Activated gamma-delta T cell (primary cell): Measurements from ENCODE around the gene SDK1.

ENCODE experiments used
- DNase-seq: peaks from one replicate; lab custom pipeline; 2025; lab: John Stamatoyannopoulos, UW

The SDK1 gene

DNA sequence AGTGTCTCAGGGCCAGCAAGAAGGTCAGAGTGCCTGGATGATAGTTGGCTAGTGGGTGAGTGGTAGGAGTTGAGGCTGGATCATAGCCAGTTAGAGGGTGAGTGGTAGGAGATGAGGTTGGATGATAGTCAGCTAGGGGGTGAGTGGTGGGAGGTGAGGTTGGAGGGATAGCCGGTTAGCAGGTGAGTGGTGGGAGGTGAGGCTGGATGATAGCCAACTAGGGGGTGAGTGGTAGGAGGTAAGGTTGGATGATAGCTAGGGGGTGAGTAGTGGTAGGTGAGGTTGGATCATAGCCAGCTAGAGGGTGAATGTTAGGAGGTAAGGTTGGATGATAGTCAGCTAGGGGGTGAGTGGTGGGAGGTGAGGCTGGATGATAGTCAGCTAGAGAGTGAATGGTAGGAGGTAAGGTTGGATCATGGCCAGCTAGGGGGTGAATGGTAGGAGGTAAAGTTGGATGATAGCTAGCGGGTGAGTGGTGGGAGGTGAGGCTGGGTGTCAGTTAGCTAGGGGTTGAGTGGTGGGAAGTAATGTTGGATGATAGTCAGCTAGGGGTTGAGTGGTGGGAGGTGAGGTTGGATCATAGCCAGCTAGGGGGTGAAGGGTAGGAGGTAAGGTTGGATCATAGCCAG is 226.6 kb downstream of the SDK1 start:
- DNase-seq = no peak

DNA sequence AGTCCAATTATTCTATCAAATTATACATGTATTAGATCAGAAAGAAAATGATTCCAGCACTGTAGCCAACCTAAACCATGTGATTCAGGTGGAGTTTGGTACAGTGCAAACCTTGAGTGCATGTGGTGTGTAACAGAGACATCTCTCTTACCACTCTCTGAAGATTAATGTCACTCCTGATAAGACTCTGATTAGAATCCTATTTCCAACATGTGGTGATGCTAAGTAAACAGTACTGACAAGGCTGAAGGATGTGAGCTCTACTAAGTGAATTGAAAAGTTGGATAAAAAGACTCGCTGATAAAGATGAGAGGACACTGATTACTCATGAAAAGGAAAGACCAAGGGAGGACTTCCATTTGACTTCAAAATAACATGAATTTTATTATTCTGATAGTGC is 232.0 kb downstream of the SDK1 start:
- DNase-seq = no peak

DNA sequence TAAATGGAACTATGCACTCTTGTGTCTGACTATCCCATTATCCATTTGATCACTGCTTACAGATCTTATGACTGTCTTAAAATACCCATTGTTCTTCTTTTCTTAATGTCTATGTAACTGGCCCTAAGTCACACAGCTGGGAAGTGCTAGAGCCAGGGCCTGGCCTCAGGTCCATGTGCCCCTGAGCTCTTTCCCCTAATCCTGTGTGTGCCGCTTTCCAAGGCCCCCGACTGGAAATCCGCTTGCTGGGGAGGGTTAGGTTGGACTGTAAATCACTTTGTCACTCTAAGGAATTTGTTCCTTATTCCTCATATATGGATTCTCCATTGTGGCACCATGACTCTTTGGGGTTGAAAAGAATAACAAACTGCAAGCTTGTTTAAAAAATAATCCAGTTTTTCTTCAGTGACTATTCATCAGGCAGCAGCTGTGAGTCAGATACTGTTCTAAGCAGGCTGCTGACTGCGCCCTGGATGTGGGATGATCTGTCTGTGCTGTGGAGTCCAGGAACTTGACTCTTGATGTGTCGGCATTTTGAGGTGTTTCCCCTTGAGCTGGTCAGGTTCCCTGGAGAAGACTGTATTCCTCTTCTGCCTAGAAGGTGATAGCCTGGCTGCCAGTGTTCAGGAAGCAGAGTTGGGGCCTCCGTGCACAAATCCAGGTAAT is 236.3 kb downstream of the SDK1 start:
- DNase-seq = no peak

DNA sequence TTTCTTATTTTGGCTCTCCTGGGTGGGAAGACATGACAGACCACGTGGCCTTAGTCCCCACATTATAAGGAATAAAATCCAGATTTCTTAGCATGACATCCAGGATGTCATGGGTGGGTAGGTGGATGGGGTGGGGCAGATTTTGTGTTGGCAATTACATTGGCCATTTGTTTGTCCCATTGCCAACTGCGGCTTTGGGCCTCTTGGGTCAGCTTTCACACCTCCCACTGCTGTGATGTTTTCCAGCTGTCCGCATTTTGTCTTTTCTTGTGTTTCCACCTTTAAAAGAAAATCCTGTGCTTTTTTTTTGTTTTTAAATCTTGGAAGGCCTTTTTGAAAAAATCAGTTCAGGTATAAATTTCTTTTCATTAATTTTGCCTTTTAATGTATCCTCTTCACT is 237.0 kb downstream of the SDK1 start:
- DNase-seq = no peak

DNA sequence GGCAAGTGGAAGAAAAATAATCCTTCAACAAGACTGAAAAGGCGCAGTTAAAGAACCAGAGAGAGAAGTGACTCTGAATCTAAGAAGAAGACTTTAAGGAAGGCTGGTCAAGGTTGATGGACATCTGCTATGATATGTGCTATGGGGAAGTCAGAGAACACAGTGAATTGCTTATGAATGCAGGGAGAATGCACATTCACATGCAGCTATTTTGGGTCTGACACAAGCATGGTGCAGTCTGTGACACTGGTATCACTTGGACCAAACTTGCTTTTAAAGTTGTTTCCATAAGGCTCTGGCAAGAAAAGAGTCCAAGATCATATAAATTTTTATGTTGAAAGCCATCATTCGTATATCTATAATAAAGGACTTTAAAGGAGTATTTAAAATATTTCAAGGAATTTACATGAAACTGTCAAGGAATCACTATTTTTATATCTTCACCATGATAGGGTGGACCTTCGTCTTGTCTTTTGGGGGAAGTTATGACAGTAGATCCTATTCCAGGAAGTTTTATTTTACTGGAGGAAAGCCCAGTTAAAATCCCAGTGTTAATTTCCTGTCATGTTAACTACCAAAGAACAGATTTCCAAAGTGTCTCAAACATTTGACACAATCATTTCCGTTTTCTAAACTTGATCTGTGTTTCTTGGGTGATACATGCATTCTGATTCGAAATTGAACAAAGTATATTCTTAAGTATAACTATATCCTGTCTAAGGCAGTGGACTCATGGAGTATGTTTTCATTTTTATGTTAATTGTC is 239.6 kb downstream of the SDK1 start:
- DNase-seq = no peak

DNA sequence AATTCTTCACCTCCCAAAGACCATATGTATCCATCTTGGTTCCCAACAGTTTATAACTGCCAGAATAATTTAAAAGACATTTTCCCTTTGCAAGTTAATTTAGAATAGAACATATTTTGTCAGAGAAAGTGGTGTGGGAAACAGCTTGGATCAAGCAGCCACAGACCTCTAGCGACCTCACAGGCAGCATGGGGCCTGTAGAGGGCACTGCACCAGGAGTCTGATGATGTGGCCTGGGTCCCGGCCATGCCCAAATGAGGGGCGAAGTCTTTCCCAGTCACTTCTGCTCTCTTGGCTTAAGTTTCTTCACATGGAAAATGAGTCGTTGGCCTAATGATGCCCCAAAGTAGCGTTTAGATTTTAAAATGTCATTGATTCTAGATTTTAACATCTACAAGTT is 243.2 kb downstream of the SDK1 start:
- no peak for DNase-seq

DNA sequence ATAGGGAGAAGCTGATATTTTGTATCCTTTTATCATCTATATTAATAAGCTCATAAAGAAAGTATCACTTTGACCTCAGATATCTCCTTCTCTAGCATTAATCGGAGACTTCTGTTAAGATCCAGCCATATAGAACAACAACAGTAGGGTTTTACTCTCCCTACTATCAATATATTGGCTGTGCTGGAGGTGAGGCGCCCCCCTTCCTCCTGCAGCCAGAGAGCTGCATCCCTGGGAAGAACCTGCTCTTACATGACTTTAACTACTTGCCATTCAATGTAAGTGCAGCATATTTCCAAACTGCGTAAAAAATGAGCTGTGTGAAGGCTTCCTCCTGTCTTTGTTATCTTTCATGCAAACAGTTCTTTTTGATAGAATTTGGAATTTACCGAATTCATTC is 247.8 kb downstream of the SDK1 start:
- DNase-seq = no peak

DNA sequence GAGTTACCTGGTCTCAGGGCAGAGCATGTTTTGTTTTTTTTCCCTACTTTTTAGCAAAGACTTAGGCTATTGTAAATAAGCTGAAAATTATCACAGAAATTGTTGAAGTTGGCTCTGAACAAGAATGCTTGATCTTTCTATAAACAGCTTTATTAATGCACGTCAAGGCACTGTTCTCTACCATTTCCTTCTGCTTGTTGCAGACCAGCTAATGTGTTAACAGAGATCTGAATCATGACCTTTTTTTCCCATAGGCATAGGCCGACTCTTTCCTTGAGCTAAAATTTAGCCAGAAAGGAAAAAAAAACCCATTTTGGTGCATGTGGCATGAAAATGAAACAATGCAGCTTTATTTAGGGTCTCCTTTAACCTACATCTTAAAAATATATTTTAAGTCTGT is 248.5 kb downstream of the SDK1 start:
- DNase-seq = no peak

DNA sequence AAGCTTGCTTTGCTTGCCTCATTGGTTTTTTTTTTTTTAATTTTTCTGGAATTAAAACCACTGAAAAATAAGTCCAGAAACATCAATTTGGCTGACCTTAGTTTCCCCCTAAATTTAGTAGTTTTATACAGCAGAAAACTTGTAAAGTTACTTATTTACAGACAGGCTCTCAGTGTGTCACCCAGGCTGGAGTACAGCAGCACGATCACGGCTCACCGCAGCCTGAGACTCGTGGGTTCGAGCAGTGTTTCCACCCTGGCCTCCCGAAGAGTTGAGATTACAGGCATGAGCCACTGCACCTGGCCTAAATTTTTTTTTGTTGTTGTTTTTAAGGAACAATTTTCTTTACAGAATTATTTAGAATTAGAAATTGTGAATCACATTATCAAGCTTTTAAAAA is 250.5 kb downstream of the SDK1 start:
- no peak for DNase-seq

DNA sequence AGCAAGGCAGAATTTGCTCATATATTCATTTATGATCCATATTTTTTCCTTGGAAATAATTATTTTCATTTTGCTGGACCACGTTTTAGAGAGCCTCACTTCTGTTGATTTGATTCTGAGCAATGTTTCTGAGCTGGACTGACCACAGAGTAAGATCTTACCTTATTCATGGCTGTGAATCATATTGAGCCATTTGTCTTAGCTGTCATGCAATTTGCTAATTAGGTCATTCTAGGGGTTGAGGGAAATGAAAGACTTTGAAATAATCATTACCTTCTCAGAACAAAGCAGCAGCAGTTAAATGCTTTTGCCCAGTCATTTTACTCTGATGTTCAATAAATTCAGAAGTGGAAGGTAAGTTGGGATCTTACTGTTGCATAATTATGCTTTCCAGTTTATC is 251.4 kb downstream of the SDK1 start:
- no peak for DNase-seq

DNA sequence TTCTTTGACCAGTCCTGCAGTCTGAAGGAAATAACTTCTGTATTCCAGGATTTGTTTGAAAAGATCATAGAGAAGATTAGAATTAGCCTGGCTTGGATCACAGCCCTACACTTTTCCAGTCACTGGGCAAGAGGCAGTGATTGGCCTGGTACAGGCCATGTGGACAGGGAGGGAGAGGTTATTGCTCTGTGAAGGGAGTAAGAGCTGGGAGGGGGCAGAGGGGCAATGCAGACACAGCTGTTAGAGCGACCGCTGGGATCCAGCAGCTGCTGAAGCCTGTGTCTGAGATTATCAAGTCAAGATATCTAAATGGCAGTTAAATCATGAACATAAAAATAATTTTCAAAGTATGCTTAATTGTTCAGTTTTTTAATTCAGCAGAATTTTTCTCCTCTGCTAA is 257.3 kb downstream of the SDK1 start:
- DNase-seq = no peak

DNA sequence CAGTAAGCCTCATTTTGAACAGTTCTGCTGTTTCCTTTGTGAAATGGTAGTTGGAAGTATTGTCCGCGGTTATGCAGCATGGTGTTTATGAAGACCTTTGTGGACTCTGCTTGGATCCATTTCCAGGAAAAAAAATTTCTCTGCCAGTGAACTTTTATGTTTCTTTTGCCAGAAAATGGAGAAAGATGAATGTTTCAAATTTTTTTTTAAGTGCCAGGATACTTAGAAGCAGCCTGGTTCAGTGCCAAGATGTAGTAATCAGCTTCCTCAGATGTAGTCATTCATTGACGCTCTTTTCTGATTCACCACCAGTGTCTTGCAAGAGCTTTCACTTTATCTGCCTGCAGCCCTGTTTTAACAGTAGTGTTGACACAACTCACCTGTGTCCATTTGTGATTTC is 258.2 kb downstream of the SDK1 start:
- DNase-seq = no peak

DNA sequence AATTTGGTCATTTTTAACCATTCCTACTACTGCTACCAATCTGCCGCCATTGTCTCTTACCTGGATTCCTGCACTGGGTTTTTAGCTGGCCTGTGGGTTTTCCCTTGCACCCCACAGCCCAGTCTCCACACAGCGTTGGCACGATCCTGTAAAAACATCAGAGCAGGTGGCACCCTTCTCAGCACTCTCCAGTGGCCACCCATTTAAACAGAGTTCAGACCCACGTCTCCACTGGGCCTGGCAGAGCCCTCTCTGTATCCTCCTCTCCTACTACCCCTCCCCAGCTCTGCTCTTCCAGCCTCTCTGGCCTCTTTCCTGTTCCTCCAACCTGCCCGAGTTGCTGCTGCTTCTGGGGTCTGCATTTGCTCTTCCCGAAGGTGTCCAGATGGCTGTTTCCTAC is 259.4 kb downstream of the SDK1 start:
- DNase-seq = no peak

DNA sequence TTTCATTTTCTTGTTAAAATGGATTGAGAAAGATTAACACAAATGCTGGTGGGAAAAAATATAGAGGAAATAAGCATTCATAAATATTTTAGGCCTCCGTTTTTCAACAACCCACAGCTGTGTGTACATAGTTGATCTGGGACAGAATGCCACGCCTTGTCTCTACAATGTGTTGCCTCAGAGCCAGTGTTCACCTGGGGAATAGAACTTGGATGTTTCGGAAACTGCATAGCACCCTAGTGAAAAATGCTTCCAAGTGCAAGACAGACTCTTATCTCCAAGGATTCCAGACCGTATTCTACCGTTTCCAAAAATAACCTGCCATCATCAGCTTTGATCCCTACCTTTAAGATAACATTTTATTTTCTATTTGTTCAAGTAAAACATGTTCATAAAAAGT is 260.9 kb downstream of the SDK1 start:
- DNase-seq = no peak

DNA sequence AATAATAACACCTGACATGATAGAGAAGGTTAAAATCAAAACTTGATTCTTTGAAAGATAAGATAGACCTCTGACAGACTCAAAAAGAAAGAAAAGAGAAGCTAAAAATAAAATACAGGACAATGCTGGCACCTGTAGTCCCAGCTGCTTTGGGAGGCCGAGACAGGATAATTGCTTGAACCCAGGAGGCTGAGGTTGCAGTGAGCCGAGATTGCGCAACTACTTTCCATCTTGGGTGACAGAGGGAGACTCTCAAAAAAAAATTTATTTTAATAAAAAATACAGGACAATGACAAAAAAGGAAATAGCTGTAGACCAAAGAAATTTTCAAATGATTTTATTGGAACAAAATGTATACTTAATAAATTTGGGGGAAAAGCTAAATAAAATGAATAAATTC is 263.2 kb downstream of the SDK1 start:
- no peak for DNase-seq

DNA sequence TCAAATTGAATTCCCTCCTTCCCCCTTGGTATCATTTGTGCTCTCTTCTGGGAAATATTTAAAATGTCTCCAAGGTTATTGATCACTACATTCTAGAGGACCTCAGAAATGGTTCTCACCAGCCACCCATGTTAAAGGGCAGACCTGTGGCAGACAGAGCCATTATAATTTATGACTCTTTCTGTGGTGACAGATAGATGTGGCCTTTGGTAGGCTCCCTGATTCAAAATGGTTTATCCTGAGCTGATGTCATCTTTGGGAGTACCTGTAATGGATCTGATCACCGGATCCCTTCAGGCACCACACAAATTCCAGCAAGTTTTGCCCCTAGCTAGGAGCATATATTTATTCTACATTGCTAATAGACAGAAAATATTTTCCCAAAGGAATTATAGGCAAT is 267.5 kb downstream of the SDK1 start:
- DNase-seq = no peak

DNA sequence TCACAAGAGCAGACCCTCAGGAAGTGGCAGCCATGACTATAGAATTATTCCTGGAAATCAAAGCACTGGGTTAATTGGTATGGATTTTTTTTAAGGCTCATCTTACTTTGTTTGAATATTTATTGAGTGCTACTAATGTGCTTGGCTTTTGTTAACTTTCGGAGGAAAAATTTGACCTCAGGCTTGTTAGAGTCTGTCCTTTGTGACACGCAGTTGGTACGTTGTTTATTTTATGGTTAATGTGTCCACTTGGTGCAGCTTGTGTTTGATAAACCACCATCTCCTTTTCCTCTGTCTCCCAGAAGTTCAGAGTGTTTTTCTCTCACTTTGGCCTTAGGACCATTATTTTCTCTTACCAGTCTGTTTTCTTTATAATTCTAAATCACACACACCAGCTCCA is 268.6 kb downstream of the SDK1 start:
- DNase-seq = no peak

DNA sequence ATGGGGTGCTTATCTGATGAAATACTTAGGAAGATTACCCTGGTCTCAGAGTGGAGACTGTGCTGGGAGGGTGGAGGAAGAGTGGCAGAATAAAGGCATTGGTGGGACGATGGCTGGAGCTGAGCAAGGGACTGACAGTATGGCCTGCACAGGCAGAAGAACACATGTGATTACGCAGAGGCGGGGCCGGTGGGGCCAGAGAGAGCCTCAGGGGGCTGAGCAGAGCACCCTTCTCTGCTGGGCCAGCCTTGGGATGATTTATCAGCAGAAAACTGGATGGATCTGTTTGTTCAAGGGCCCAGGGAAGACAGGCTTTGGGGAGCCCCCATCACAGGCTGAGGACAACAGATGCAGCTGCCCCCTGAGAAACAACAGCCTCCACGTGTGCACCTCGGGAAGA is 272.1 kb downstream of the SDK1 start:
- no peak for DNase-seq

DNA sequence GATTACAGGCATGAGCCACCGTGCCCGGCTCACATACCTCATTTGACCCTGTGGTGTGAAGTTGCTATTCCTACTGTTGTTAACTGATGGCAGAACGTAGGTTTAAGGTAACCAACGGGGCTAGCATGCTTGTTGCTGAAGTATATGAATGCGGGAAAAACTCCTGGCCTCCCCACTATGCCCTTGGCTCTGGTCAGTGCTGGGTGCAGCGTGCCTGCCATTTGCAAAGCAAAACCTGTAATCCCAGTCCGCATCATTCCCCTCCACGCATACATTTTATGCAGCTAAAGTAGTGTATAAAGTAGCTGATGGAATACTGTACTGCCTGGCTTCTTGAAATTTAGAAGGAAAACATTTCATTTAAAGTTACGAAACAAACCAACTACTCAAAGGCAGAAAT is 273.3 kb downstream of the SDK1 start:
- DNase-seq = no peak

DNA sequence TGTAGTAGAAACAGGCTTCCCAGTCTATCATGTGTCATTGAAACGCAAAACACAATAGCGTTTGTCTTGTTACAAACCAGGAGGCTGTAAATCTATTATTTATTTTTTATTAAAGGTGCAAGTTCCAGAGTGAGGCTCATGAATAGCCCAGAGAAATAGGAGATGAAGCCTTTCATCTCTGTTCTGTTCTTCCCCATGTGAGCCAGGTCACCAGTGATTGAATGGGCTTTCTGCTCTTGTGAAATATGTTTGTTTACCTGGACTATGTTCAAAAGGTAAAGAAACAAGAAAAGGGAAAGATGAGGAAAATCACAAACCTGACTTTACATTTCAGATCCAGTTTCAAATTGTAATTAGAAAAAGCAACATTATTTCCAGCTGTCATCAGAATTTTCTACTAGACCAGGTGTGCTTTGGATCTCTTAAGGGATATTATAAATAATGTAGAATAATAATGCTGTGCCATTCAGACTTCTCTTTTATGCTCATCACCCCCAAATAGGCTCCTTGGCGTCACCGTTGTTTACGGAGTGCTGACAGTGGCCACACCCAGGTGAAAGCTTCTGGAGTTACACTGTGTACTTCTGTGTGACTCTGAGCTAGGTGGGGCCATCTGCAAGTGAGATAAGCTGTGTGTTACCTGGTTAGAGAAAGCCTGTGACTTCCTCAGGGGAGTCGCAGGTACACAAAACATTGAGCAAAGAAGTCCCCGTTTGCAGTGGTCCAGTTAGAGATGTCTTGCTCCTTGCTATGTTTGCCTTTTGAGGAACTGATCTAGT is 274.9 kb downstream of the SDK1 start:
- DNase-seq = no peak

DNA sequence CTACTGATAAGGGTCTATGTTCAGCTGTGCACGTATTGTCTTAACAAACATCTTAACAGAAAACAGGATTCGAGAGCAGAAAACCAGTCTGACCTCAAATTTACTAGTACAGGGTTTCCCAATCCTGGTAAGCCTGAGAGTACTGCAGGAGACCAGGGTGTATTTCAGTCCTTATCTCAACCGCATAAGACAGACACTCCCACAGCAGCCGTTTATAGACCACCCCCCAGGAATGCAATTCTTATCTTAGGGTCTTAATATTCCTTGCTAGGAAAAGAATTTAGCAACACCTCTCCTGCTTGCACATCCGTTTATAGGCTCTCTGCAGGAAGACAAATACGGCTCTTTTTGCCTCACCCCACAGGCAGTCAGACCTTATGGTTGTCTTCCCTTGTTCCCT is 277.3 kb downstream of the SDK1 start:
- no peak for DNase-seq

DNA sequence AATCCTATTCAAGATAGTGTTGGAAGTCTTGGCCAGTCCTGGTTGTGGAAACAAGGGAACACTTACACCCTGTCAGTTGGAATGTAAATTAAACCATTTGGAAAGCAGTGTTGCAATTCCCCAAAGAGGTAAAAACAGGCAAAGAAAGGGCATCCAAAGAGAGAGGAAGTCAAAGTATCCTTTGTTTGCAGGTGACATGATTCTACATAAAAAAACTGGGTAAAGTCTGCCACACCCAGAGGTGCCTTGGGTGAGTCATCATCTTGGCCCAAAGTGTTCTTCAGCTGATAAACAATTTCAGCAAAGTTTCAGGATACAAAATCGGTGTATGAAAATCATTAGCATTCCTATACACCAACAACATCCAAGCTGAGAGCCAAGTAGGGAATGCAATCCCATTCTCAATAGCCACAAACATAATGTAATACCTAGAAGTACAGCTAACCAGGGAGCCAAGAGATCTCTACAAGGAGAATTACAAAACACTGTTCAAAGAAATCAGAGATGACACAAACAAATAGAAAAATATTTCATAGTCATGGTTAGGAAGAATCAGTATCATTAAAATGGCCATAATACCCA is 278.7 kb downstream of the SDK1 start:
- DNase-seq = no peak
